ENCODE data around the gene FNDC8.

- TF ChIP-seq JUNB (IDR thresholded peaks at IDR 0.05) (no peak), BCL3 (IDR thresholded peaks at IDR 0.05) (no peak), POLR2A (IDR thresholded peaks at IDR 0.05; ENCODE audit: low read length) (no peak), CEBPB (IDR thresholded peaks at IDR 0.05) (no peak), RFX5 (IDR thresholded peaks at IDR 0.05) (no peak), SREBF2 (IDR thresholded peaks at IDR 0.05) (no peak), CTCF (IDR thresholded peaks at IDR 0.05) (no peak), ZFP36 (IDR thresholded peaks at IDR 0.05; ENCODE audit: borderline replicate concordance, partially characterized antibody) (no peak), NR3C1 (IDR thresholded peaks at IDR 0.05) (no peak), KDM1A (IDR thresholded peaks at IDR 0.05; ENCODE audit: low read depth) (no peak), MAZ (IDR thresholded peaks at IDR 0.05; ENCODE audit: borderline replicate concordance, low read depth, low read length) (no peak)
- TF ChIP-seq, protein P1, sequence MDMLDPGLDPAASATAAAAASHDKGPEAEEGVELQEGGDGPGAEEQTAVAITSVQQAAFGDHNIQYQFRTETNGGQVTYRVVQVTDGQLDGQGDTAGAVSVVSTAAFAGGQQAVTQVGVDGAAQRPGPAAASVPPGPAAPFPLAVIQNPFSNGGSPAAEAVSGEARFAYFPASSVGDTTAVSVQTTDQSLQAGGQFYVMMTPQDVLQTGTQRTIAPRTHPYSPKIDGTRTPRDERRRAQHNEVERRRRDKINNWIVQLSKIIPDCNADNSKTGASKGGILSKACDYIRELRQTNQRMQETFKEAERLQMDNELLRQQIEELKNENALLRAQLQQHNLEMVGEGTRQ (IDR thresholded peaks at IDR 0.05), result no peak
These were observed 23.4 kb downstream of the FNDC8 start for GRCh38 chr17:35144840-35145239.

Data from A549 (cell line).